Hepatocyte (in vitro differentiated cells): ENCODE measurements around the gene UBR2. TPM values are rescaled to one million over a fixed set of nuclear protein-coding genes. Genes with fewer than 3 reads are reported as not detected.

Source experiments
- DNase-seq: peaks from one replicate; pipeline ENCODE4 v3.0.0-alpha.2; 2016; ENCODE audit warnings: low spot score
- H2AFZ ChIP-seq: fragments of 200-600 bp; sonication (generic); 2 replicates; pipeline ENCODE4 v1.6.0; 2016; ENCODE audit warnings: antibody characterized with exemption, mild to moderate bottlenecking
- H3K27ac ChIP-seq: fragments of 200-600 bp; sonication (generic); 2 replicates; pipeline ENCODE4 v1.5.1; 2016; ENCODE audit warnings: mild to moderate bottlenecking
- H3K27me3 ChIP-seq: fragments of 200-600 bp; sonication (generic); 2 replicates; pipeline ENCODE4 v1.6.1; 2016
- H3K36me3 ChIP-seq: fragments of 200-600 bp; sonication (generic); replicated peaks from 2 replicates; pipeline ENCODE4 v1.5.1; 2016; ENCODE audit warnings: low read depth; ENCODE audit not compliant: insufficient read depth
- H3K4me1 ChIP-seq: fragments of 200-600 bp; sonication (generic); 2 replicates; pipeline ENCODE4 v1.5.1; 2016; ENCODE audit warnings: mild to moderate bottlenecking, moderate library complexity; ENCODE audit not compliant: insufficient read depth
- H3K4me2 ChIP-seq: fragments of 200-600 bp; sonication (generic); 2 replicates; pipeline ENCODE4 v1.6.0; 2016
- H3K4me3 ChIP-seq: fragments of 200-600 bp; sonication (generic); 2 replicates; pipeline ENCODE4 v1.5.1; 2016; ENCODE audit warnings: mild to moderate bottlenecking
- H3K79me2 ChIP-seq: fragments of 200-600 bp; sonication (generic); 2 replicates; pipeline ENCODE4 v1.6.0; 2017; ENCODE audit warnings: mild to moderate bottlenecking
- H3K9me2 ChIP-seq: fragments of 200-600 bp; sonication (generic); replicated peaks from 2 replicates; pipeline ENCODE4 v1.6.0; 2017; ENCODE audit warnings: mild to moderate bottlenecking; ENCODE audit not compliant: insufficient read depth
- H3K9me3 ChIP-seq: fragments of 200-600 bp; sonication (generic); 2 replicates; pipeline ENCODE4 v1.5.1; 2016; ENCODE audit warnings: low read depth, mild to moderate bottlenecking
- H4K20me1 ChIP-seq: fragments of 200-600 bp; sonication (generic); 2 replicates; pipeline ENCODE4 v1.6.0; 2016; ENCODE audit warnings: mild to moderate bottlenecking; ENCODE audit not compliant: insufficient read depth, poor library complexity, severe bottlenecking
- CTCF ChIP-seq: fragments of 200-600 bp; sonication (generic); IDR thresholded peaks from 2 replicates; pipeline ENCODE4 v1.5.1; 2016; ENCODE audit warnings: antibody characterized with exemption, mild to moderate bottlenecking; ENCODE audit not compliant: poor library complexity
- EZH2 ChIP-seq: fragments of 200-600 bp; sonication (generic); IDR thresholded peaks from 2 replicates; pipeline ENCODE4 v1.6.1; 2016; ENCODE audit warnings: antibody characterized with exemption, mild to moderate bottlenecking, borderline replicate concordance
- EZH2phosphoT487 ChIP-seq: fragments of 200-600 bp; sonication (generic); IDR thresholded peaks from one replicate; pipeline ENCODE4 v1.6.1; 2018; ENCODE audit warnings: antibody characterized with exemption, mild to moderate bottlenecking, low read depth, moderate library complexity; ENCODE audit not compliant: unreplicated experiment, severe bottlenecking
- WGBS: methylation state at CpG from one replicate; pipeline ENCODE4 v1.1.6; 2016; ENCODE audit warnings: low lambda C conversion rate; ENCODE audit errors: missing lambda C conversion rate; 5-methylcytosine and 5-hydroxymethylcytosine counted together
- polyA plus RNA-seq: library from polyadenylated mRNA; unstranded; fragments of >200 nt; fragmentation: Nextera tagmentation; extraction: Ambion mirVana; gene quantifications from 2 replicates; pipeline ENCODE4 v1.2.1, GENCODE V29; 2016
- total RNA-seq: library from RNA; depleted of rRNA; stranded (reverse); fragments of >200 nt; gene quantifications from 2 replicates; pipeline ENCODE4 v1.2.3, GENCODE V29; 2014

The UBR2 gene
- total and polyA plus RNA-seq, 2 experiments from 2014 or later = 8.1 to 24.4 TPM

GRCh38 chr6:42562788-42563405, 932 bp upstream of the UBR2 start:
- 57% methylated on average over 6 of the region's 6 CpGs for WGBS
- peak overlapping the region; percentile 45 for H2AFZ ChIP-seq

GRCh38 chr6:42564506-42564825, 637 bp downstream of the UBR2 start:
- H4K20me1 ChIP-seq = peaks cover 17% of the 10 kb centered on the region
- H3K4me3 ChIP-seq = peak overlapping the region; percentile 62
- peak overlapping the region; percentile 80 for H3K4me2 ChIP-seq
- WGBS = 0% methylated on average over 11 of the region's 11 CpGs
- DNase-seq = no peak
- H2AFZ ChIP-seq = peak overlapping the region; percentile 69
- H3K36me3 ChIP-seq = no peaks in the 10 kb centered on the region
- H3K79me2 ChIP-seq = peaks cover 52% of the 10 kb centered on the region
- no peaks in the 10 kb centered on the region for H3K27me3 ChIP-seq
- peak overlapping the region; percentile 94 for H3K27ac ChIP-seq
- H3K9me2 ChIP-seq = no peaks in the 10 kb centered on the region
- no peaks in the 10 kb centered on the region for H3K9me3 ChIP-seq
- TF ChIP-seq CTCF = no peak
- TF ChIP-seq EZH2 = no peak
- no peak for TF ChIP-seq EZH2phosphoT487
- H3K4me1 ChIP-seq = peaks cover 9% of the 10 kb centered on the region

More at GRCh38 chr6:42562788-42563405, 932 bp upstream of the UBR2 start:
- H3K36me3 ChIP-seq = no peaks in the 10 kb centered on the region
- TF ChIP-seq EZH2 (no peak), CTCF (no peak), EZH2phosphoT487 (no peak)
- peak overlapping the region; percentile 13 for H3K27ac ChIP-seq
- no peak for DNase-seq
- no peaks in the 10 kb centered on the region for H3K9me3 ChIP-seq
- H3K79me2 ChIP-seq = peaks cover 37% of the 10 kb centered on the region
- peaks cover 9% of the 10 kb centered on the region for H3K4me1 ChIP-seq
- H3K27me3 ChIP-seq = no peaks in the 10 kb centered on the region
- H3K9me2 ChIP-seq = no peaks in the 10 kb centered on the region
- peak overlapping the region; percentile 70 for H3K4me2 ChIP-seq
- H3K4me3 ChIP-seq = no peak overlapping the region
- peaks cover 10% of the 10 kb centered on the region for H4K20me1 ChIP-seq

GRCh38 chr6:42565823-42566613, 2.2 kb downstream of the UBR2 start:
- Histone ChIP-seq H3K4me1 (peaks cover 9% of the 10 kb centered on the region), H3K9me2 (no peaks in the 10 kb centered on the region), H3K36me3 (no peaks in the 10 kb centered on the region), H3K27me3 (no peaks in the 10 kb centered on the region), H3K27ac (no peak overlapping the region), H3K79me2 (peaks cover 68% of the 10 kb centered on the region), H2AFZ (no peak overlapping the region), H4K20me1 (peaks cover 30% of the 10 kb centered on the region), H3K9me3 (no peaks in the 10 kb centered on the region), H3K4me3 (peak overlapping the region; percentile 62), H3K4me2 (peak overlapping the region; percentile 80)
- WGBS = 88% methylated on average over 15 of the region's 15 CpGs
- DNase-seq = no peak
- TF ChIP-seq EZH2phosphoT487 (no peak), EZH2 (no peak), CTCF (no peak)
